IPS-11a (cell line): ENCODE measurements around the gene NT5M.

ENCODE experiments used
- H3K4me3 ChIP-seq: one replicate; pipeline ENCODE4 v1.5.1; 2013; ENCODE audit warnings: low read depth, low read length, control low read depth

The NT5M gene

GRCh38 chr17:17301659-17302058 lies 1.5 kb upstream of the NT5M start:
- peak overlapping the region; percentile 85 for H3K4me3 ChIP-seq

DNA sequence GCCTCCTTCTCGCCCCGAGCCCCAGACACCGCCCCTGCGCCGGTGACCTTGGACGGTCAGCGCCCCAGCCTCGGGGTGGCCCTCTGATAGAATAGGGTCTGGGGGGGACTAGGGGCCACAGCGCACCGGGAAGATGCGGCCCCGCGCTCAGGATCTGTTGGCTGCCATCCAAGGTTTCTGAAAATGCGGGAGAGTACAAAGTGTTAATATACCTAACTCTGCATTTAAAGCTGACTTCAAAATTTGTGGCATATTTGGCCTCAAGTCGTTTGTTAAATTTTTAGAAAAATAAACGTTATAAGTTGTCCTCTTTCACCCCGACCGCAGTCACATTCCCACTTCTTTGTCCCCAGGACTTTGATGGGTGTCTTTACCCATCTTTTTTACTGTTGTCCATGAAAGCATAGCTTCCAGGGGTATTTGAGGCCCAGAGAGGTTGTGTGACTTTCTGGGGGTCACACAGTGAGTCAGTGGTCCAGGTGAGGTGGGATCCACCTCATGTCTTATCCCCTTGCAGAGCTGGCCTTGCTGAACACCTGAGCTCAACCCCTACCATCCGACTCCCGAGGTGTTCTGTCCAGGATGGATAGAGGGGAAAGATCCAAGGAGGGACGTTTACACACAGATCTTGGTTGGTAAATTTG lies 796 bp downstream of the NT5M start:
- peak overlapping the region; percentile 58 for H3K4me3 ChIP-seq

DNA sequence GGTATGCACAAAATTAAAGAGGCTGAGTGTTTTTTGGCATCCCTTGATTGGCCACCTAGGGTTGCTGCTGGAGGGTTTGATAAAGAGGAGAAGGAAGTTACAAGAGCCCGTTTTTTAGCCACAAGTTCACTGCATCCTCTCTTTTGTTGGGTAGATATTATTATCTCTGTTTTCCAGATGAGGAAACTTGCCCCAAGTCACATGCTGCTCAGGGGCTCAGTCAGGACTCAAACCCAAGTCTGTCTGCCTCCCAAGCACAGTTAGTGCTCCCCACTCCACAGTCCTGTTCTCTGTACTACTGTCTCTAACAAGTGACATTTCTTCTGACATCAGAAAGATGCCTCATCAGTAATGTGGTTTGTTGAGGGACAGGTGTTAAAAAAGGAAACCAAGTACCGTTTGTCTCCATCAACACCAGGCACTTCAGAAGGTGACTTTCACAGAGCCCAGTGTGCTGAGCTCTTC lies 1.4 kb downstream of the NT5M start:
- H3K4me3 ChIP-seq, result no peak overlapping the region

GRCh38 chr17:17305281-17305801 lies 2.2 kb downstream of the NT5M start:
- no peak overlapping the region for H3K4me3 ChIP-seq

- no peak overlapping the region for H3K4me3 ChIP-seq
These were observed 6.2 kb downstream of the NT5M start for GRCh38 chr17:17309356-17309755.

DNA sequence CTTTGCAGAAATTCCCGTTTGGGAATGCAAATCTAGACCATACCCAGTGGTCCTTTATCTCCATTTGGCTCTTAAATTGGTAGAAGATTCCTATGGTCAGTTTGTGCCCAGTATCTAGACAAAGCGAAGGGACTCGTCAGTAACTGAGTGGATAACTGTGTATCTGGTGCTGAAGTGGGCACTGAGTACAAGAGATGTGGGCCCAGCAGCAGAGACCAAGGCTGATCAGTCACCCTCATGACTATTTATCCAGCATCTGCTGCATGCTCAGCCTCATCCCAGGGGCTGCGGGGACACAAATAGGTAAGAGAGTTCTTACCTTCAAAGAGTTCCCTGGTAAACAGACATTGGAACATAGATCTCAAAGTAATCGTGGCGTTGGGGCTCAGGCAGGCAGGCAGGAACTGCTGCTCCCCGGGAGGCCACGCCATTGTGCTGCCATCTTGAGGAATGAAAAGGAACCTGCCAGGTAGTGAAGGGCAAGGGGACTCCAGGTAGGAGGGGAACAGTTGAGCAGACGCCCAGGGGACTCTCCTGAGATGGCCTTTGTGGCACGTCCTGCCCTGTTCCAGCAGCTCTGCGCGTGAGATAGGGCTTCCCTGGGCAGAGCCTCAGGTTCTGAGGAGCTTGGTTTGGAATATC lies 10.3 kb downstream of the NT5M start:
- H3K4me3 ChIP-seq, result no peak overlapping the region

DNA sequence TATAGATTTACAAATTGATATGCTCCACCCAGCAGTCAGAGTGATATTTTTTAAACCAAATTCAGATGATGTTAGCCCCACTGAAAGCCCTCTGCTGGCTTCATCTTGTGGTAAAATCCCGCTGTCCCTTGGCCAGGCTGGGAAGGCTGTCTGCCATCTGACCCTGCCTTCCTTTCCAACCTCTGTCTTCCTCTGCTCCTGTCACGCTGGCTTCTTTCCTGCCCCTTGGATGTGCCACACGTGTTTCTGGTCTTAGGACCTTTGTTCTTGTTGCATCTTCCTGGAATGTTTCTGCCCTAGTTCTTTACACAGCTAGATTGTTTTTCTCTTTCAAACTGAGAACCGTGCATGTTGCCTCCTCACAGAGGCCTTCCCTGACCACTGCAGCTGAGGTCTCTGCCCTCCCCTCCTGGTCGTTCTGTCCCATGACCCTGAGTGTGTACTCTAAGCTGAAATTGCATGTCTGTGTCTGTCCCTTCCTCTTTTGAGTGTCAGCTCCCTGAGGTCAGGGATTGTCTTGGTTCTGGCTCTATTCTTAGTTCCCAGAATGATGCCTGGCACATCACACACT lies 11.4 kb downstream of the NT5M start:
- no peak overlapping the region for H3K4me3 ChIP-seq

GRCh38 chr17:17315142-17315821 lies 12.1 kb downstream of the NT5M start:
- no peak overlapping the region for H3K4me3 ChIP-seq

DNA sequence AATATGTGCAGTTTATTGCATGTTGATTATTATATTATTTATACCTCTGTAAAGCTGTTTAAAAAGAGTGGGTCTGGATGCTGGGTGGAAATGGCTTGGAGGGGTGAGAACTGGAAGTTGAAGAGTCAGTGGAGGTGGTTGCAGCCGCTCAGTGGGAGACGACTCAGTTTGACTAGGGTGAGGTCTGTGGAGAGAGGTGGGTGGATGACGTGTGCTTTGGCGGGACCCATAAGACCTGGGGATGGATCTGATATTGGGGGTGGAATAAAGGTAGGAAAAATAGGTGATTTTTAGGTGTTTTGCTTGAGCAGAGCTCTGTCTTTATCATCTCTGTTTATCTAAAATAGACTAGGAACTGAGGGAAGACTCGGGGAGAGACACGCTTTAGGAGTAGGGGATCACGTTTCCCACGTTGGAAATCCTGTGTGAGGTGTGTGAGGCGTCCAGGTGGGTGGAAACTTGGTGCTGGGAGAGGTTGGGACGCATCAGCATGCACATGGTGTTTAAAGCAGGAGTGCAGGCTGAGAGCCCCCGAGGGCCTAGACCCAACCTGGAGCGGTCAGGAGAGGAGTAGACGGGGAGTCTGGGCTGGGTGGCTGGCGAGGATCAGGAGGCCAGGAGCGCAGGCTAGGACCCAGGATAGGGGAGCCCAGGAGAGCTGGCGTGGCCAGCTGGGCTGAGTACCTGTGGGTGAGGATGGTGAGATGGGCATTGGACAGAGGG lies 17.2 kb downstream of the NT5M start:
- H3K4me3 ChIP-seq, result no peak overlapping the region

- no peak overlapping the region for H3K4me3 ChIP-seq
These were observed 17.7 kb downstream of the NT5M start for GRCh38 chr17:17320911-17321220.

DNA sequence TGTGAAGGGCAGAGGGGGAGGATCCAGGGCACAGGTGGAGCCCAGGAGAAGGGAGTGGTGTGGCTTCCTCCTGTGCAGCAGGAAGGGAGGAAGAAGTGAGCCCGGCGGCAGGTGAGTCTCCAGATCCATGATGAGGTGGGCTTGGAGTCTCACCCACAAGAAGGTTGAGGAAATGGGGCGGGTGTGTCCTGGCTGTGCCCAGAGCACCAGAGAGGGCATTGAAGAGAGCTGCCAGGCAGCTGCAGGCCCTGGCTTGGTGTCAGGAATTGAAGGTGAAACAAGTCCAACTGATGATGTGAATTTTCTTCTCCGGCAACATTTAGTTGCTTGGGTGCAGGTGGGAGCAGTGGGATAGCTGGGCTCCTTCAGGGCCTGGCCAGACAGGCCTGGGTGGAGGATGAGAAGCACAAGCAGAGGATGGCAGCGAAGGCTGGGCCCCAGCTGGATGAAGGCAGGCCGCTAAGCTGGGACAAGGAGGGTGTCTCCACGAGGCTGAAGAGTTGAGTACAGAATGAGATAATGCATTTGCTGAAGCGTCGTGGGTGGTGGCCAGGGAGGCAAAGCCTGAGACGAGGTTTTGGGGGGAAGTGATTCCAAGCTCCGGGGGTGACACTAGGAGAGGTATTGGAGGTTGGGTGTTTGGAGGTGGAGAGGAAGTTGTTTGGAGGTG lies 18.3 kb downstream of the NT5M start:
- H3K4me3 ChIP-seq, result no peak overlapping the region

DNA sequence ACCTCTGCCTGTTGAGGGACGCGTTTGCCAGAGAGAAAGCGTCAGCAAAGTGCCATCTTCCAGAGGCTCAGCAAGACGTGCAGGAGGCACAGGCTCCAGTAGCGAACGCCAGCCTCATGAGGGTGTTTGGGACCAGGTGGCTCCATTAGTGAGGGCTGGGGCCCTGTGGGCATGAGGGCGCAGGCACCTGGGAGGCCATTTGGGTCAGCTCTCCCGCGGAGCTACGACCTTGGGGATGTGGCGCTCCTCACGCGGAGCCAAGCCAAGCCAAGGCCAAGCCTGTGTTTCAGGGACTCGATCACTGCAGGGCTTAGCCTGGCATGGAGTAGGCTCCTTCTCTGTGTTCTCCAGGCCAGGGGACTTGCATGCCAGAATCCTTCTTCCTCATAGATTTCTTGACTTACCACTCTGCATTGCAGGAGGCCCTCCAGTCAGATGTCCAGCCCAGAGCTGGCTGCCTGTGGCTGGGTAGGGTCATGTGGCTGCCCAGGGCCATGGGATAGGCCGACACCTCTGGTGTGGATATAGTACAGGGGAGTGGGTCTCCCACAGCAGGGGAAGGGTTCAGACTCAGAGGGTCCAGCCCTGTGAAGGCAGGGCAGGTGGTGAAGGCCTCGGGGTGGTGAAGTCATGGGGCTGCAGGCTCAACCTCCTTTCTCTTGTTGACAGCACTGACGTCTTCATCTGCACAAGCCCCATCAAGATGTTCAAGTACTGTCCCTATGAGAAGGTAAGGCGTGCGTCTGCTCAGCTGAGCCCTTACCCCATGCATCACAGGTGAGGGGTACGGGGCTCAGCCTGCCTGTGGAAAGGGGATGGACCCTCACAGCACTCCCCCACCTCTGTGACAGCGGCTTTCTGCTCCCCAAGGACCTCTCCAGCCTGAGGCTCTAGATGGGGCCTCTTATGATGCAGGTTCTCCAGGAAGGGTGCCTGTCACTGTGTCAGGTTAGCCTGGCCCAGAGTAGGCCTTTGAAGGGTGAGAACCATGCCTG lies 19.6 kb downstream of the NT5M start:
- no peak overlapping the region for H3K4me3 ChIP-seq

- no peak overlapping the region for H3K4me3 ChIP-seq
These were observed 21.4 kb downstream of the NT5M start for GRCh38 chr17:17324616-17325015.

GRCh38 chr17:17325228-17325627 lies 22.1 kb downstream of the NT5M start:
- no peak overlapping the region for H3K4me3 ChIP-seq

GRCh38 chr17:17325816-17326215 lies 22.6 kb downstream of the NT5M start:
- no peak overlapping the region for H3K4me3 ChIP-seq

DNA sequence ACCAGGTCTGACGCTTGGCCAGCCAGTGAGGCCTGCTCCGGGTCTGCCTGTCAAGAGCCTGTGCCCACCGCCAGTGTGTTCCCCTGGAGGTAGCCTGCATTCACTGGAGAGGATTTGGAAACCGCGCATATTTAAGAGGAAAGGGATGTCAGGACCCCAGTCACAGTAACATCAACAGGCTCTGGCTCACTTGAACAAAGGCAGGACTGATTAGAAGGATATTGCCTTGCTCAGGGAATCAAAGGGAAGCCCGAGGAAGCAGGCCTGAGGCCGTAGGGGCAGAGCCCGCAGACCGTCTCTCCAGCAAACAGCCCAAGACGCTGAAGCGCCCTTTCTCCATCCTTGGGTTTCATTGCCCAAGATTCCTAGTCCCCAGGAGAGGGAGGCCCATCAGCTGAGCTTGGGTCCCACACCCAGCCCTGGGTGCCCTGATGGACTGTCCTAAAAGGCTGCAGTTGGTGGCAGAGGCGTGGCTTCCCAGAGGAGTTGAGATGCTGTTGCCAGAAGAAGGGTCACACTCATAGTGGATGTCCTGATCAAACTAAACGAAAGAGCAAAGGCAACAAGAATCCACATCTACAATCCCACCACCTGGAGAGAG lies 23.2 kb downstream of the NT5M start:
- no peak overlapping the region for H3K4me3 ChIP-seq

- no peak overlapping the region for H3K4me3 ChIP-seq
These were observed 25.1 kb downstream of the NT5M start for GRCh38 chr17:17328251-17328650.

DNA sequence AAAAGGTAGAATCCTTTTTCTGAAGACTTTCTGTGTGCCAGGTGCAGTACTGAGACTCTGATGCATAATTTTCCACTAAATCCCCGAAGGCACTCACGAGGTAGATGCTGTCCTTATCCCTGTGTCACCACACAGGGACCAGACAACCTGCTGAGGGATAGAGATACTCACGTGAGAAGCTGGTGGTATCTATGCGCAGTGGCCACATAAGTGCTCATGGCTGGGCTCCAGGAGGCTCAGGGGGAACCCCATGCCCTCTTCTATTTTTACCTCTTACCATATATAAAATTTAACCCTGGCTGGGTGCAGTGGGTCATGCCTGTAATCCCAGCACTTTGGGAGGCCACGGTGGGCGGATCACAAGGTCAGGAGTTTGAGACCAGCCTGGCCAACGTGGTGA lies 38.3 kb downstream of the NT5M start:
- H3K4me3 ChIP-seq, result no peak overlapping the region
